HepG2 (cell line): ENCODE data around the gene TTF2. TPM values are rescaled to one million over a fixed set of nuclear protein-coding genes. Genes with fewer than 3 reads are reported as not detected.

Experiments used
- ATAC-seq: fragments of 200-7000 bp; cut with Tn5 transposase; 3 replicates; pipeline ENCODE4 v1.9.1; 2020; ENCODE audit warnings: mild to moderate bottlenecking, moderate library complexity
- BruUV-seq: library from RNA; stranded (reverse); fragments of 400-500 nt; replicated peaks from 2 replicates; lab custom pipeline; 2021; lab: Mats Ljungman, UMichigan
- CTCF ChIA-PET: fragments of 300-600 bp; formaldehyde crosslinking; extraction: SDS; loops from one replicate; lab custom pipeline; 2021; ENCODE audit warnings: low total read pairs, inconsistent platforms, low intra/inter-chr PET ratio; lab: Yijun Ruan, JAX
- POLR2A ChIA-PET: fragments of 350-600 bp; sonication (Branson Sonifier 250); formaldehyde crosslinking; loops from one replicate; lab custom pipeline; 2020; ENCODE audit warnings: antibody characterized with exemption, inconsistent platforms; lab: Yijun Ruan, JAX
- DNase-seq: peaks from one replicate; pipeline ENCODE4 v3.0.0-alpha.2; 2015; ENCODE audit warnings: low spot score
- FAIRE-seq: peaks from 3 replicates; lab custom pipeline; 2011; peaks lifted over from hg19 to GRCh38; lab: Jason Lieb, UNC
- H2AFZ ChIP-seq: one replicate; pipeline ENCODE4 v1.6.1; 2011; ENCODE audit warnings: low read length, inconsistent platforms
- H3K27ac ChIP-seq: fragments of 300-600 bp; 3 replicates; pipeline ENCODE4 v1.8.0; 2011; ENCODE audit warnings: mixed run types, mild to moderate bottlenecking, mixed read lengths, low read length, inconsistent platforms; ENCODE audit not compliant: insufficient read depth; ENCODE audit errors: extremely low read length
- H3K27me3 ChIP-seq, 2 experiments: fragments of 200-600 bp in 1 of 2; 2 replicates in 1 of 2; 3 replicates in 1 of 2; pipeline versions ENCODE4 v1.6.0 to v1.8.0; 2011; ENCODE audit warnings: low read length in 2 of 2, mild to moderate bottlenecking in 2 of 2, moderate library complexity in 2 of 2, inconsistent platforms in 1 of 2; ENCODE audit not compliant: insufficient read depth in 2 of 2, control insufficient read depth in 1 of 2
- H3K36me3 ChIP-seq, 2 experiments: fragments of 200-600 bp in 1 of 2; replicated peaks in 1 of 2; 2 replicates in 1 of 2; 3 replicates in 1 of 2; pipeline versions ENCODE4 v1.5.1 to v1.8.0; 2011; ENCODE audit warnings: low read length in 2 of 2, inconsistent platforms in 1 of 2; ENCODE audit not compliant: insufficient read depth in 2 of 2, control insufficient read depth in 1 of 2
- H3K4me1 ChIP-seq: 2 replicates; pipeline ENCODE4 v1.5.1; 2012; ENCODE audit warnings: low read length, inconsistent platforms; ENCODE audit not compliant: insufficient read depth
- H3K4me2 ChIP-seq: 2 replicates; pipeline ENCODE4 v1.6.0; 2011; ENCODE audit warnings: low read depth, low read length, inconsistent platforms
- H3K4me3 ChIP-seq, 3 experiments: fragments of 200-600 bp in 1 of 3; sonication (generic), shearing (Covaris generic) in 1 of 3; replicated peaks in 1 of 3; 2 replicates each; pipeline ENCODE4 v1.5.1; 2011 to 2016; ENCODE audit warnings: low read length in 3 of 3, inconsistent platforms in 2 of 3, low read depth in 2 of 3, mild to moderate bottlenecking in 2 of 3, control low read depth in 1 of 3, mixed read lengths in 1 of 3; ENCODE audit not compliant: insufficient read depth in 1 of 3
- H3K79me2 ChIP-seq: one replicate; pipeline ENCODE4 v1.6.1; 2011; ENCODE audit warnings: low read length, inconsistent platforms; ENCODE audit not compliant: insufficient read depth
- H3K9ac ChIP-seq: 2 replicates; pipeline ENCODE4 v1.6.0; 2011; ENCODE audit warnings: mild to moderate bottlenecking, low read depth, low read length, inconsistent platforms; ENCODE audit not compliant: insufficient read depth
- H3K9me3 ChIP-seq: 2 replicates; pipeline ENCODE4 v1.5.1; 2012; ENCODE audit warnings: mild to moderate bottlenecking, low read length
- H4K20me1 ChIP-seq: 2 replicates; pipeline ENCODE4 v1.6.0; 2011; ENCODE audit warnings: inconsistent platforms, mild to moderate bottlenecking, low read length, moderate library complexity; ENCODE audit not compliant: insufficient read depth
- AGO1 ChIP-seq: fragments of 200-400 bp; formaldehyde crosslinking; IDR thresholded peaks from 2 replicates; pipeline ENCODE4 v1.6.1; 2017; ENCODE audit warnings: mild to moderate bottlenecking, low read depth, low read length, moderate library complexity; ENCODE audit not compliant: poor library complexity, severe bottlenecking
- CENPBD1 ChIP-seq: sonication (generic); formaldehyde crosslinking; IDR thresholded peaks from 2 replicates; pipeline ENCODE4 v1.8.0; 2022; ENCODE audit warnings: missing genetic modification reagents, low read depth, mild to moderate bottlenecking, borderline replicate concordance
- MAF1 ChIP-seq: sonication (generic); formaldehyde crosslinking; IDR thresholded peaks from 2 replicates; pipeline ENCODE4 v1.5.0; 2020; ENCODE audit warnings: missing genetic modification reagents, borderline replicate concordance
- PREB ChIP-seq: sonication (generic); formaldehyde crosslinking; IDR thresholded peaks from 2 replicates; pipeline ENCODE4 v1.4.0; 2020; ENCODE audit warnings: missing genetic modification reagents
- SETDB1 ChIP-seq: sonication (generic); formaldehyde crosslinking; IDR thresholded peaks from 2 replicates; pipeline ENCODE4 v1.5.1; 2020; ENCODE audit warnings: missing genetic modification reagents, mild to moderate bottlenecking, borderline replicate concordance
- ZMYM3 ChIP-seq: sonication (generic); formaldehyde crosslinking; IDR thresholded peaks from 2 replicates; pipeline ENCODE4 v1.5.1; 2020; ENCODE audit warnings: mild to moderate bottlenecking, missing genetic modification reagents
- ZNF235 ChIP-seq: sonication (generic); formaldehyde crosslinking; IDR thresholded peaks from 2 replicates; pipeline ENCODE4 v1.8.1; 2023; ENCODE audit warnings: mild to moderate bottlenecking, missing genetic modification reagents, borderline replicate concordance
- WGBS: methylation state at CpG from one replicate; pipeline ENCODE4 v1.1.6; 2017; ENCODE audit warnings: low lambda C conversion rate; 5-methylcytosine and 5-hydroxymethylcytosine counted together
- in situ Hi-C: cut with HindIII; loops from 2 replicates; pipeline ENCODE4 v1.10.0; 2017; ENCODE audit warnings: low pct_unique_long_range_greater_than_20kb; ENCODE audit not compliant: extremely low pct_ligation_motif_present
- intact Hi-C: fragments of 100-400 bp; cut with micrococcal nuclease; formaldehyde crosslinking; loops from one replicate; pipeline ENCODE4 v1.10.0; 2022; ENCODE audit not compliant: unreplicated experiment
- polyA plus RNA-seq, 8 experiments: library from polyadenylated mRNA; depleted of rRNA in 3 of 8; stranded (reverse) in 7 of 8; unstranded in 1 of 8; fragments of >200 nt; fragmentation: Illumina TruSeq in 4 of 8; extraction: Trizol in 4 of 8; gene quantifications; 2 replicates each; pipeline versions ENCODE4 v1.2.1 to v1.2.3, GENCODE V29; 2011 to 2016; ENCODE audit warnings: low read depth in 4 of 8, missing spikeins in 1 of 8, mixed read lengths in 1 of 8; ENCODE audit not compliant: insufficient read depth in 1 of 8
- total RNA-seq, 5 experiments: library from RNA; depleted of rRNA; stranded (reverse); fragments of >200 nt; fragmentation: Illumina TruSeq; extraction: Trizol; gene quantifications; 2 replicates each; pipeline ENCODE4 v1.2.3, GENCODE V29; 2016; ENCODE audit warnings: low read depth in 1 of 5

The TTF2 gene
- total and polyA plus RNA-seq, 2 of the 13 experiments (the other 11 are each of a cell fraction or from before 2014, with no cell fraction given) = 12.8 to 48.9 TPM

GRCh38 chr1:117038236-117038635 lies 21.9 kb upstream of the TTF2 start (continued):
- TF ChIP-seq ZMYM3 (CRISPR knock-in tag) = no peak

DNA sequence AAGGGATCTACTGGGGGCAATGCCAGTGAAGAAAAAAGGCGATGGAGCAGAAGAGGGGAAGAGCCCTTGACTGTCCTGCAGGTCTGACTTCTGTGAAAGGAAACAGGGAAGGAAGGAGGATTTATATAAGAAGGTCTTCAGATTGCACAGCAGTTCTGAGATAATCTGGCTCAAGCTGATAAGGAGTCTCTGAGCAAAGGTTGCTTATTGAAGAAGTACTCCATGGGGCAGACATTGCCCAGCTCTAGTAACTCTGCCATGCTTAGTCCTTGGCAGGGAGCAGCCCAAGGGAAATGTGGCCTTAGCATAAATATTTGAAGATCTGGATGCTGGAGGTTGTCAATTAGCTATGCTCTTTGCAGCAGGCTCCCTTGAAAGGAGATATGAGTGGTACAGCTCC lies 15.9 kb upstream of the TTF2 start:
- Histone ChIP-seq H2AFZ (no peak overlapping the region), H3K9ac (no peak overlapping the region), H3K79me2 (no peaks in the 10 kb centered on the region), H3K4me3 (no peak overlapping the region), H3K4me2 (no peak overlapping the region), H3K4me1 (no peaks in the 10 kb centered on the region), H4K20me1 (no peaks in the 10 kb centered on the region), H3K9me3 (no peaks in the 10 kb centered on the region), H3K27ac (no peak overlapping the region), H3K27me3 (no peaks in the 10 kb centered on the region), H3K36me3 (no peaks in the 10 kb centered on the region)
- CTCF ChIA-PET = no interaction called here
- FAIRE-seq (no peak), DNase-seq (no peak), ATAC-seq (no peak)
- in situ Hi-C loops = no loop called here
- POLR2A ChIA-PET = no interaction called here
- intact Hi-C loops = no loop called here
- WGBS = 88% methylated on average over 1 of the region's 1 CpG
- TF ChIP-seq SETDB1 (no peak), AGO1 (no peak), MAF1 (CRISPR knock-in tag) (no peak), ZNF235 (CRISPR knock-in tag) (no peak), CENPBD1 (no peak), PREB (CRISPR knock-in tag) (no peak)
- no TSS peak for BruUV-seq
